ENCODE measurements around the gene SPRN.

GRCh38 chr10:133422807-133423771 lies 1.3 kb downstream of the SPRN start:
- TF ChIP-seq CTCF (IDR thresholded peaks at IDR 0.05) (no peak), EZH2 (IDR thresholded peaks at IDR 0.05) (no peak)

All from neural progenitor cell (in vitro differentiated cells).